NCI-H2081 (cell line): Measurements from ENCODE around the gene VAT1L.

Experiments
- DNase-seq, 2 experiments: peaks; one replicate each; lab custom pipeline; 2025; lab: John Stamatoyannopoulos, UW

Gene VAT1L

DNA sequence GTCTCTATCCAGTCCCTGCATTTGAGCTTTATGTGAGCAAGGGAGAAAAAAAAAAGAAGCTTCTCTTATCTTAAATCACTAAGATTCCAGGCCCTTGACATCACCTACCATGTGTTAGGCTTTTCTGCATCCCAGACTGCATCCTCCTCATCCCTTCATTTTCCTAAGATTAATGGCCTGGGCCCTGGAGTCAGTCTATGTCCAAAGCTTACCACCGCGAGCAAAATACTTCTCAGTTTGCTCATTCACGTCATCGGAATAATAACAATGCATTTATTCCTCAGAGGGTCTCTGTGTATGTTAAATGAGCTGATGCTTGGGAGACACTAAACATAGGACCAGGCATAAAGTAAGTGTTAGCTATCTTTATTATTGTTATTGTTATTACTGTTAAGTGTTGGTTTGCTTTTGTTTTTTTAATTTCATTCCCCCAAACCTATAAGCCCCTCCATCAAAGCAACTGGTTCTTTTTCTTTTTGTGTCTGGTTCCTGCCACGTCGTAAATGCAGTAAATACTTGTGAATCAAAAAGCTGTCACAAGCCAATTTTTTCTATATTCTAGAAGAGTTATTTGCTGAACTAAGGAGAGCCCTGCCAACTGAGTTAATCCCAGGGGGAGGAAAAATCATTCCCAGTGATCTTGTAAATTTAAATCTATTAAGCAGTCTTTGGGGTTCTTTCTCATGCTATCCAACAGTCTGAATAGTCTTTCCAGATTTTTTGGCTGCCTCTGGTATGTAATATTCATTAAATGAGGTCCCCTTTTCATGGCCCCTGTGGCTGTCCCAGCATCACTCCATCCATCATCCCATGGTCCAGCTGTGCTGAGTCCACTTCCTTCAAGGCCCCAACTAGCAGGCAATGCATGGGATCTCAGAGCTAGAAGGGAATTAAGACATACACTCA lies 46.5 kb downstream of the VAT1L start:
- DNase-seq: no peak

DNA sequence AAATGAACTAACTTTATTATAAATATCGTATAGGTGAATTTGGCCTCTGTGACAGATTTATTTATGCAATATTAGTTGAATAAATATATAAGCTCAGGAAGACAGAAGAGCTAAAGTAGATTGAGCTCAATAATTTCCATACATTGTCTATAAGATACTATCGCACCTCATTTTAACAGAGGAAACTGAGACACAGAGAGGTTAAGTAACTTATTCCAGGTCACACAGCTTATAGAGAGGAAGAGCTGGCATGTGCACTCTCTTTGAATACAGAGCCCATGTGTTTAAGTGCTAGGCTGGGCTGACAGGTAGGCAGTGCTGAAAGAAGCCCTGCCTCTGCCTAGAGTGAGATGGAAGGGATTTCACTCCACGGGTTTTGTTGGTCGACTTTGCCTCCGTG lies 48.4 kb downstream of the VAT1L start:
- no peak for DNase-seq

DNA sequence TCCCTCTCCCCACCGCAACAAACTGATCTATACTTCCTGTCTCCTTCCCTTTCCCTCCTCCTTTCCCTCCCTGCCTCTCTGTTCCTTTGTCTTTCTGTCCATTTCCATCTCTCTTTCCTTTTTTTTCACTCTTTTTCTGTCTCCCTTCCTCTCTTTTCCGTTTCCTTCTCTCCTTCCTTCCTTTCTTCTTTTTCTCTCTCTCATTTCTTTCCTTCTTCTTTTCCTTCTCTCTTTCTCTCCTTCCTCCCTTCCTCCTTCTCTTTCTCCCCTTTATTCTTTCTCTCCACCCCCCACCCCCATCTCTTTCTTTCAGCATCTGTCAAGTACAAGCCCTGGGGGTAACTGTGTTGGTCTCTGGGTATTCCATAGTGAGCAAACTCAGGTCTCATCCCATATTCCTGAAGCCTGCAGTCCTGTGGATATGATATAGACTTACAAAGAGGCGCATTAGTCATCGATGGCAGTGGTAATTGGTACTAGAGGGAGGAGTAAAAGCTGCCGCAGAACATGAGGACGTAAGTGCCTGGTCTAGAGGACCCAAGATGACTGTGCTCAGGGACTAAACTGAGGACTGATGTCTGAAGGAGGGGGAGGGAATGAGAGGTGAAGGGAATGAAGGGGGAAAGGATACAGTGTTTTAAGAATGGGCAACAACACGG lies 50.4 kb downstream of the VAT1L start:
- DNase-seq: no peak

DNA sequence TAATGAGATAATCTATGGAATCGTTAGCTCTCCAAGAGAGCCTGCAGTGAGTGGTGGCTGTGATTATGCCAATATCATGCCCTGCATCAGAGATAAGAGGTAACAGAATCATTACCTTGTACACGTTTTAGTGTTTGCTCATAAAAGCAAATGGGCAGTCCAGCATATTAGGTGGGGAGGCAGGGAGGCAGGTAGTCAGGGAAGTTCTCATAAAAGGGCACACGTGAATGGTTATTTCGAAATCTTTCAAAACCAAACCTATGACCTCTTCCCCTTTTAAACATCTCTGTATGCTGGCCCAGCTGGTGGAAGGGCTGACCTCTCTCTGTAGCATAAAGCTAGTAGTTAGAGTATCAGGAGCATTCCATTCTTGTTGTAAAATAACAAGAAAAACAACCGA lies 51.7 kb downstream of the VAT1L start:
- no peak for DNase-seq

DNA sequence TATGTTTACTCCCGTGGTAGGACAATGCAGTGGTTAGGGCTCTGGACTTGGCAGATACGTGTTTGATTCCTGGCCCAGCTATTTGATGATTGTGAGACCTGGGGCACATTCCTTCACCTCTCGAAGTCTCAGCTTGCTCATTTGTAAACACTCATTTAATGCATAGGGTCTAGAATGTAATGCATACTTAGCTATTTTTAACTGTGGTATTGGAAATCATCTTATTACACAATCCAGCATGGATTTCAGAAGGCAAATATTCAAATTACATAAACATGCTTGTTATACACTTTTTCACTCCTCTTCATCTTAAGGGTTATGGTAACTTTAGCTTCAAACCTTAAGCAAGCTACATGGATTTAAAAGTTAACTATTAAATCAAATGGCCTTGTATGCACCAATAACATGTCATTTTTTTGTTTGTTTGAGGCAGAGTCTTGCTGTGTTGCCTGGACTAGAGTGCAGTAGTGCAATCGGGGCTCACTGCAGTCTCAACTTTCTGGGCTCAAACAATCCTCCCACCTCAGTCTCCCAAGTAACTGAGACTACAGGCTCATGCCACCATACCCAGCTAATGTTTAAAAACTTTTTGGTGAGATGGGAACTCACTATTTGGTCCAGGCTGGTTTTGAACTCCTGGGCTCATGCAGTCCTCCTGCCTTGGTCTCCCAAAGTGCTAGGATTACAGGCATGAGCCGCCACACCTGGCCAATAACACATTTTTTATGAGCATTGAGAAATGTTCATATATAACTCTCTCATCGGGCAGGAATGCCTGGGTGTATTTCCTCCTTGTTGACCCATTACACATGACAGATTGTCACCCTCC lies 52.5 kb downstream of the VAT1L start:
- DNase-seq: no peak

DNA sequence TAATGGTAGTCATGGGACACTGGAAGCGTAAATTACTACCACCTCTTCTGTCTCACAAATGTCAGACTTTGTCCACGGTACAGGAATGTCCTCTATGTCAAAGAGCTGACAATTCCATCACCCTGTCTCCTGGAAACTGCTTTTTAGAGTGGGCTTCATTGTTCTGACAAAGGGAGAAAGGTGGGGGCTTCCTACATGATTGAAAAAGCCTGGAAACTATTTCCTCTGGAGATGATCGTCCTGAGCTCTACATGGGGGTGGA lies 53.1 kb downstream of the VAT1L start:
- no peak for DNase-seq

DNA sequence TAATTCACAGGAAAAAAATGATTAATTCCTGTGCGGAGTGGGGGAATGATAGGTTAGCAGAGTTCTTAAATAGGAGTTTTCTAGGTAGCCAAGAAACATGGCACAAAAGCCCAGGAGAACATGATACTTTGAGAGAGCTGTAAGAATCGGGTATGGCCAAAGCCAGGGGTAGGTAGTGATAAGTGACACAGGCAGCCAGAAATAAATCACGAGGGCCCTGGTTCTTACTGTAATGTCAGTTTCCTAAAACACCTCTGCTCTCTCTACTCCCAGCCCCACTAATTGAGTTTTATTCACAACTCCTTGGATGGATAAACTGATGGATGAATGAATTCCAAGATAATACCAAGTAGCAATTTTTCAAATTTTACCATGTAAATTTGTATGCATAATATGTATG lies 54.1 kb downstream of the VAT1L start:
- DNase-seq: no peak

DNA sequence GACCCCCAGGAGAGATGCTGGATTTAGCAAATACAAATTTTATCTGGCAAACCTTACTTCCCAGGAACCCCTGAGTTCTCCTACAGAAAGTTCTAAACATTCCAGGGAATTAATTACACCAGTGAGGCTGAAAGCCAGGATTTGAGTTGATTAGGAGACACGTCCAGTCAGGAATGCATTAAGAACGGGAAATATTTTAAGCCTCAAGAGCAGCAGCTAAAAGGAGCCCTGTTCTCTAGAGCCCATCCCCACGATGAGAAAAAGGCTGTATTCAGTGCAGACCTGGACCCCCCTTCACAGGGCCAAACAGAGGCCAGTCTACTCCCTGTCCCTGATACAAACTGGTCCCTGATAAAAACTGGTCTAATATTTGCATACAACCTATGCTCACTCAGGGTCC lies 55.0 kb downstream of the VAT1L start:
- DNase-seq: no peak

DNA sequence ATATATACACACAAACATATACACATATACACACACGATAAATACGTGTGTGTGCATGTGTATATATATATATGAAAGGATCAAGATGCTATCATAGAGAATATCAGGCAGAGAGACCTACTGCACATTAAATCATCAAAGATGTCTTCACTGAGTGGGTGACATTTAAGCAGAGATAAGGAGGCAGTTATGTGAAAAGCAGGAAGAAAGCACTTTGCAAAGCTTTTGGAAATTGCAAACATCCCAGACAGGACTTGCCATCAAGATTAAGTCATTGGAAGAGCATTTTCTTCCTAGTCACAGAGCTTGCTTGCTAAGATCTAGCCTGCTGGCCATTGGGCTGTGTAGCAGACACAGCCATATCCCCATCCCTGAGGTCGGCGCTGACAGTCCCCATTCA lies 56.4 kb downstream of the VAT1L start:
- DNase-seq: no peak

DNA sequence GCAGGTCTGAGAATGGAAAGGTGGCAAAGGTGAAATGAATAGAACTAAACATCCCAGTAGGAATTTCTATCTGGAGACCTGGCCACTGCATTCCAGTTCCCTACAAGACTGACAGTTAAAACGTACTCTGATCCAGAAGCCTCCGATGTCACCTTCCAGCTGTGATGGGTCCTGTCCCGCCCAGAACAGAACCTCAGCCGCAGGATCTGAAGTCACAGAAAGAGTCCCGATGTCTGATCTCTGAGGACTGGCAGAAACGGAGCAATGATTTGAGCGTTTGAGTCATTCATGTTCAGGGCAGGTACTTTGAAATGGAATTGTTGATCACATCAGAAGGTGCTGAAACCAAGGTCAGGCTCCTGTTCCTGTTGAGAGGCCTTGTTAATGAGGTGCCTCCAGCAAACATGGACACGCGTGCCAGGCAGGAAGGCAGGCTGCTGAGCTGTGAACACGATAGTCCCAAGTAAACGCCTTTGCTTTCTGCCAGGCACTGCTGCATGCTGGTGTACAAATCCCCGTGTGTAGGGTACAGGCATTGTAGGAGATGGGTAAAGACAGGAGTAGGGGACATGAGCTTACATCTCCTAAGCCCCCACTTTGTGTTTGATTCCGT lies 61.4 kb downstream of the VAT1L start:
- DNase-seq: no peak

DNA sequence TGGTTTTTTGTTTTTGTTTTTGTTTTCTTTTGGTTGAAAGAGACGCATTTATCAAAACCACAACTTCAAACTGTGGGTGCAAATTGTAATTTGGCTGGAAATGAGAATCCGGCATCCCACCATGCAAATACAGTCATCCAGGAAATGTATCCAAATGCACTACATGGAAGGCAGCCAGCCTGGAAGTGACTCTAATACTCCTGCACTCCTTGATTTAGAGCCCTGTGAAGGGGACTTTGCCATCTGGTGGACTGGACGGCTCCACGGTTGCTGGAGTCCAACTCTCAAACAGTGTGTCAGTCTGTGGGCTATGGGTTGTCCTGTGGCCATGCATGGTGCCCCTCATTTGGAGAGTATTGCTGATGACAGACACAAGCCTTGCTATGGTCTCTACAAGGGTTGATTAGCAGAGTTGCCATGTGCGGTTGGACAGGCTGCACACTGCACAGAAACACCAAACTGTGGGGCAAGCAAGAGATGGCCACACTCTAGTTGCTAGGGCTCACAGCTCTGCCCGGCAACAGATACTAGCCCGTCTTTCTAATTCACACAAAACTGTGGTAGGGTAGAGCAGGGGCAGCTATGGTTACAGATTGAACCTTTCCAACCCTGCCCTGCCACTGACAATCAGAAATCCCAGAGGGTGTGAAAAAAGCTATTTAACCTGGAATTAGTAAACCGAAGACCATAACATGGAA lies 62.4 kb downstream of the VAT1L start:
- DNase-seq: no peak

DNA sequence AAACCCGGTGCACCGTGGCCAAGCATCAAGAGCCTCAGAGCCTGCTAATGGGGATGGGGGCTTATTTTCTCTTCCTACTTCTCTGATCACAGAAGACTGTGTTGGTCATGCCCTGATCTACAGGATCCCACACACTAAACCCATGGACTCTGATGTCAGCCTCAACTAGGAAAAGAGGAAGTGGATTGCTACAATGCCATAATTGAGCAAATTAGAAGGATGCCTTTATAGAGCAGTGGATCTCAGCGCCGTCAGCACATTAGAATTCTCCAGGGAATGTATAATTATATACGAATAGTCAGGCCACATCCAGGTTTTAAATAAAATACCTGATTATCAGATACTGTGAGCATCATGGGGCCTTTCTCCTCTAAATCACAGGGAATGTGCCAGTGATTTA lies 64.8 kb downstream of the VAT1L start:
- DNase-seq: no peak

DNA sequence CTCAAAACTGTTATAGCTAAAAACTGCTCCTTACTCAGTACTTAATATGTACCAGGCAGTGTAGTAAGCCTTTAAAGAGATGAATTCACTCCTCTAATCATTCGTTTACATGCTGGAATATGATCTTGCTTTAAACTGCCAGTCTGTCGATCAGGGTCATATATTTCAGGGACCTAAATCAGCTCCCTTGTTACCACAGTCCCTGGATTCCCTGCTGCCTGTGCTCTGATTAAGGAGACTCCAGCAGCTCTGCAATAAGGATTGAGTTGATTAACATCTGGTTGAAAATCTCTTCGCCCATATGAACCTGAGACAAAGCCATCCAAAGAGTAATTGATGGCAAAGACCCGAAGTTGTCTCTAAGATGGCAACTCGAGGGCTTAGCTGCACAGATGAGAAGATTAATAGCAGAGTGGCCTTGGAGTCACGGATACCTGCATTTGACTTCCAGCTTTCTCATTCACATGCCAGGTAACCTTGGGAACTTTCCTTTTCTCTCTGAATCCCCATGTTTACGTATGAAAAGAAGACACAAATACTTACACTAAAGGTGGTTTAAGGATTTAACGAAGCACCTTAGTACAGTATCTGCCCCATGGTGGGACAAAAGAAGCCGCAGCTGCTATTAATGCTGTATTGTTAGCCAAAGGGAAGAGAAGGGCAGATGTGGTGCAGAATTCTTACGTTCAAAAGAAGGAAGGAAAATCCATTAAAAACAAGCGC lies 68.2 kb downstream of the VAT1L start:
- DNase-seq: no peak

DNA sequence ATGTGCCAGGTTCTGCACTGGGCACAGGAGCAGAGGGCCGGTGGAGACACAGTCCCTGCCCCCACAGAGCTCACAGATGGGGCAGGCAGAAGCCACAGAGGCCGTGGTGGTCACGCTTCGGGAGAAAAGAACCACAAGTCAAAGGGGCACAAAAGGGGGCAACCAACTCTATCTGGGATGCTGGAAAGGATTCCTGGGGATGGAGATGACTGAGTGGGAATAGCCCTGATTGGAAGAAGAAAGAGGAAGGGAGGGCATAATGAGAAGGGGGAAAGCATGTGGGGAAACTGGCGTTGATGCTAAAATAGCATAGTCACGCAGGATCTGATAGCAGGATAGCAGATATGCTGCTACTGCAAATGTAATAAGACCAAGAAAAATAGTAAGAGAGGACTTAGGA lies 69.7 kb downstream of the VAT1L start:
- no peak for DNase-seq

DNA sequence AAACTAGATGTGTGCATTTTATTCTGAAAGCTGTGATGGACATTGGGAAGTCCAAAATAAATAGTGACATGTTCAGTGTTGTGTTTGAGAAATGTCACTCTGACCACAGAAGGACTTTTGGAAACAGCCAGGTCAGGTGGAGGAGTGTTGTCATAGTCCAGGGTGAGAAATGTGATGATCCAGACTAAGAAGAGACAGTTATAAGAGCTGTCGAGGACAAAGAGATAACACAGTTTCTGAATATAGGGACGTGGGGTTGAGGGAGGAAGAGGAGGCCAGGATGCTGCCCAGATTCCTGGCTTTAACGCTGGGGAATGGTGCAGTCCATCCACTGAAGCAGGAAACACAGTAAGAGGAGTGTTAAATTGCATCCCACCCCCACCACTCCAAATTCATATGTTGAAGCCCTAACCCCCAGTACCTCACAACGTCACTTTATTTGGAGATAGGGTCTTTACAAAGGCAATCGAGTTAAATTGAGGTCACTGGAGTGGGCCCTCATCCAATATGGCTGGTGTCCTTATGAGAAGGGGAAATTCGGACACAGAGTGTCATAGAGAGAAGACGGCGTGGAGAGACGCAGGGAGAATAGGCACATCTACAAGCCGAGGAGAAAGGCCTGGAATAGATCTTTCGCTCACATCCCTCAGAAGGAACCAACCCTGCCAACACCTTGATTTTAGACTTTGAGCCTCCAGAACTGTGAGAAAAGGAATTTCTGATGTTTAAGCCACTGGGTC lies 71.3 kb downstream of the VAT1L start:
- DNase-seq: no peak

DNA sequence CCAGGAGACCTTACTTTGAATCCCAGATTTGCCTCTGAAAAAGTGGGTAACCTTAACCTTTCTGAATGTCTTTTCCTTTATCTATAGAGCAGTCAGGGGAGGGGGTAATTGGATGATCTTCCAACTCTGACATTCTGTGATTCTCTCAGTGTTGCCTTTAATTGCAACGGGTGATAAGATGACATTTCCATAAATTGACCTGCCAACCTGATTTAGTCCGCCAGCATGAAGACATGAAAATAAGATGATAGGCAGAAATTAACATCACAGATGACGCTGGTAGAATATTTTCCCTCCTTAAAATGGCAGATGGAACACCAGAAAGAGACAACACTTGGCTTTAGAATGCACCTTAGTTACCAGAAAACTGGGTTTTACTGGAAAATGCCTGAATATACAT lies 72.6 kb downstream of the VAT1L start:
- DNase-seq: no peak

DNA sequence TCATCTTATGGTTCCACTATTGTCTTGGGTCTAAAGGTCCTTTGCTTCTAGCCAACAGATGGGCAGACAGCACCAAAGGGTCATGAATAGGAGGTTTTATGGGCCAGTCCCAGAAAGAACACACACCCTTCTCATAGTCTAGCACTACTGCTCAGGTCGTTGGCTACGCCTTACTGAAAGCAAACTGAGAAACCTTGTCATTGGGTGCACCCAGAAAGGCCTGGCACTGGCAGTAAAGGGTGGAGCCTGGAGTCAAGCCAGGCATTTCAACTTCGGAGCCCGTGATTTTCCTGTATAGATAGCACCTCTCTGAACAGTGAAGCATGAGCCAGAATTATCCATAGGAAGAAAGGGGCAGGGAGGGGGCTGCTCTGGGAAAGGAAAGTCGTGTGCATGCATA lies 74.9 kb downstream of the VAT1L start:
- no peak for DNase-seq

DNA sequence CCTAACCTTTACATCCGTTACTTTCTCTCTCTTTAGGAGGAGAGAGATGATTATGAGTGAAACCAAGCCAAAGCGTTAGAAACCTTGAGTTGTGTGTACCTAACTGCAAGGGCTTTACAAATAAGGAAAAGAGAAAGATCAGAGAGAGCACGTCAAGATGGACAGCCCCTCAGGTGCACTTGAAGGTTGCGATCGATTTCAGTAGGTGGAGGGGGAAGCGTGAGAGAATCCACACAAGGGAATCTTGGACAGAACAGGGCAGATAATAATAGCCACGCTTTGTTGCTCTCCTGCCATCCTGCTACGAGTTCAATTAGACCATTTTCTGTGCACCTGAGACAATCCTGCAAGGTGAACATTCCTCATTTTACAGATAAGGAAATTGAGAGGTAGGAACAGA lies 78.4 kb downstream of the VAT1L start:
- no peak for DNase-seq

DNA sequence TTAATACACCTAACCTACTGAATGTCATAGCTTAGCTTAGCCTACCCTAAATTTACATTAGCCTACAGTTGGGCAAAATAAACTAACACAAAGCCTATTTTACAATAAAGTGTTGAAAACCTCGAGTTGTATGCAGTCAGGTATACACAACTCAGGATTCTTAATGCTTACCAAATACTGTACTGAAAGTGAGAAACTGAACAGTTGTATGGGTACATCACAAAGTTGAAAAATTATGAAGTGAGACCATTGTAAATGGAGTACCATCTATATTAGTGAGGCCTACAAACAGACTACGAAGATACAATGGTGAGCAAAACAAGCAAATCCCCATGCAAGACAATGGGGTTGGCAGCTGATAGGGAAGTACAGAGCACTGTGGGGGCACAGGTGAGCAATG lies 79.7 kb downstream of the VAT1L start:
- no peak for DNase-seq

DNA sequence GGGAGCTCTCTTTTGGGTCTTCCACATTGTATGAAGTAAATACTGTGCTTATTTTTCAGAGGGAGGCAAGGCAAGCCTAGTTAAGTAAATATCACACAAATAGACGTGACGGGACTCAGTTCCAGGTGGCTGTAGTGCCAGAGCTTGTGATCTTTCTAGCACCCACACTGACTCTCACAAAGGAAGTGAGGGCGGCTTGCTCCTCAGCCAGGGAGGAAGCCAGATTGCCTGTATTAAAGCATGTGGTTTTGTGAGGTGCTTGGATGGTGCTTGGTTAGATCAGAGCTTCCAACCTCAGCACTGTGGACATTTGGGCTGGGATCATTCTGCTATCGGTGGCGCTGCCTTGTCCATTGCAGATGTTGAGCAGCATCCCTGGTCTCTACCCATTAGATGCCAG lies 80.1 kb downstream of the VAT1L start:
- no peak for DNase-seq
